Lung microvascular endothelial cell (primary cell): Measurements from ENCODE around the gene DFFB. TPM values are rescaled to one million over a fixed set of nuclear protein-coding genes. Genes with fewer than 3 reads are reported as not detected.

ENCODE experiments used
- DNase-seq, 2 donors: peaks; one replicate each; pipeline versions ENCODE4 v3.0.0 to v3.0.0-alpha.2; 2010; ENCODE audit warnings: low read depth in 2 of 2
- total RNA-seq: library from RNA; depleted of rRNA; stranded (reverse); fragments of >200 nt; gene quantifications from 2 replicates; pipeline ENCODE4 v1.2.1, GENCODE V29; 2014

The DFFB gene
- total RNA-seq, 1 donor from 2014 or later: 7.5 TPM

DNA sequence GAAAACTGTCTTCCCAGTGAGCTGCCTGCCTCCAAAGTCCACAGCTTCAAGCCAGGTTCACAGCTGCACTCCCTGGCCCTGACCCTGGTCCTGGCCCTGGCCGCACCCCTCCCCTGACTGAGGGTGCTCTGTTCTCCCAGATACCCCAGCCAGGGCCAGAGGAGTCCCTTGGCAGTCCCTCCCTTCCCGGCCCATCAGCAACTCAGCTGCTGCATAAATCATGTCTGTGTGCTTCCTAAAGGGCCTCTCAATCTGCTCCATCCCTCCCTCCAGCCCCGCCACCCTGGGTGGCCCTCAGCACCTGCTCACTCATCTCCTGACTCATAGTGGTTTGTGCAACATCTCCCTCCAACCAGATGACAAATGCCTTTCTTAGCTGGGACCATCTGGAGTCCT lies 67.5 kb downstream of the DFFB start:
- no peak for DNase-seq

DNA sequence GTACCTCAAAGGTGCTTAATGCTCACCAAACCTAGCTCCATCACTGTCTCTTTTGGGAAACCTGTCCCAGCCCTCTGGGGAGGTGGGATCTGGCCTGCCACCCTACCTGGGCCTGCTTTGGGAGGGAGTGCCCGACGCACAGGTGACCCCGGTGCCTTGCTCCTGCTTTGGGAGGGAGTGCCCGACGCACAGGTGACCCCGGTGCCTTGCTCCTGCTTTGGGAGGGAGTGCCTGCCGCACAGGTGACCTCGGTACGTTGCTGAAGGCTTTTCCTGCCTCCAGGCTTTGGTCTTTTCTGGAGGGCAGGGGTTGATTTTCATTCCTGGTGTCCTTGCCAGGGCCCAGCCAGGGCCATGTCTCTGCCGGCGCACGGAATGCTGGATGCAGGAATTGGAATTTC lies 68.0 kb downstream of the DFFB start:
- DNase-seq: no peak

- DNase-seq: no peak
Observed at GRCh38 chr1:3925762-3926161, 68.5 kb downstream of the DFFB start.

DNA sequence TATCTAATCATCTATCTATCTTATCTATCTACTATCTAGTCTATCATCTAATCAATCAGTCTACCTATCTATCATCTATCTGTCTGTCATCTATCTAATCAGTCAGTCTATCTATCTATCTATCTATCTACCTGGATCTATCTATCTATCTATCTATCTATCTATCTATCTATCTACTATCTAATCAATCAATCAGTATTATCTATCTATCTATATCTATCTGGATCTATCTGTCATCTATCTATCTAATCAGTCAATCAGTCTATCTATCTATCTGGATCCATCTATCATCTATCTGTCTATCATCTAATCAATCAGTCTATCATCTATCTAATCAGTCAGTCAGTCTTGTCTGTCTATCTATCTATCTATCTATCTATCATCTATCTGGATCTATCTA lies 69.7 kb downstream of the DFFB start:
- no peak for DNase-seq

DNA sequence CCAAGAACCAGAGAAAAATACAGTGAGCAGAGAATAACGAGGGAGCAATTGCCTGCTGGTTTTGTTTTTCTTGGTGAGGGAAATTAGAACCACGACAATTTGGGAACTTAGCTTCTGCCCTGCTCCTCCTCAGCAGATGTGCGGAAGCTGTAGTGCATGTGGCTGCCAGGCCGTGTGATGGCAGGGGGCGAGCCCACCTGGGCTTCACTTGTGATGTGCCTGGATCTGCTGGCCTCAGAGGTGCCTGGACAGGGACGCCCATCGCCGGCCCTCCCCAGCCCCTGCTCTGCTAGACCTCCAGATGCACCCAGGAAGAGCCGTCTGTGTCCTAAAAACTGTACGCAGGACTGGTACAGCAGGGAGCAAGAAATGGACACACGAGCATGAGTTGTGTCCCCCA lies 71.3 kb downstream of the DFFB start:
- no peak for DNase-seq

DNA sequence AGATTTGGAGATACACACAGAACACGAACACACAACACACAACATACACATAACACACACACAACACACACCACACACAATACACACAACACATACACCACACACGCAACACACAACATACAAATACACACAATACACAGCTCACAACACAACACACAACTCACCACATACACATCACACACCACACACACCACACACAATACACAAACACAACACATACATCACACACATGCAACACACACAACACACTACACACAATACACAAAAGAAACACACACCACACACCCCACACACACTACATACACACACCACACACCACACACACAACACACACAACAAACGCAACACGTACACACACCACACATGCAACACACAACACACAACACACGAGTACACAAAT lies 71.8 kb downstream of the DFFB start:
- DNase-seq: no peak

DNA sequence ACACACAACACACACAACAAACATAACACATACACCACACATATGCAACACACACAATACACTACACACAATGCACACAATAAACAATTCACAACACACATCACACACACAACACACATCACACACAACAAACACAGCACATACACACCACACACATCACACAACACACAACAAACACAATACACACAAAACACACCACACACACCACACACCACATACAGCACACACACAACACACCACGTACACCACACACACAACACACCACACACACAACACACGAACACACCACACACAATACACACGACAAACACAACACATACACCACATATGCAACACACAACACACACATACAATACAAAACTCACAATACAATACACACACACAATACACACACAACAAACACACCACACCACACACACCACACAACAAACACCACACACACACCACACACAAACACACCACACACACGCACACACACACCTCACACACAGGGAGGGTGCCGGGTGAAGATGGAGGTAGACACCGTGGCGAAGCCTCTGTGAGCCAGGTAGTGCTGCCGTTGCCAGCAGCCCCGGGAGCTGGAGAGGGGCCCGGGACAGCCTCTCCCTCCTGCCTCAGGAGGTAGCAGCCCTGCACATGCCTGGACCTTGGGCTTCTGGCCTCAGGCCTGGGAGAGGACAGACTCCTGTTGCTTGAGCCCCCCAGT lies 73.2 kb downstream of the DFFB start:
- DNase-seq: no peak

DNA sequence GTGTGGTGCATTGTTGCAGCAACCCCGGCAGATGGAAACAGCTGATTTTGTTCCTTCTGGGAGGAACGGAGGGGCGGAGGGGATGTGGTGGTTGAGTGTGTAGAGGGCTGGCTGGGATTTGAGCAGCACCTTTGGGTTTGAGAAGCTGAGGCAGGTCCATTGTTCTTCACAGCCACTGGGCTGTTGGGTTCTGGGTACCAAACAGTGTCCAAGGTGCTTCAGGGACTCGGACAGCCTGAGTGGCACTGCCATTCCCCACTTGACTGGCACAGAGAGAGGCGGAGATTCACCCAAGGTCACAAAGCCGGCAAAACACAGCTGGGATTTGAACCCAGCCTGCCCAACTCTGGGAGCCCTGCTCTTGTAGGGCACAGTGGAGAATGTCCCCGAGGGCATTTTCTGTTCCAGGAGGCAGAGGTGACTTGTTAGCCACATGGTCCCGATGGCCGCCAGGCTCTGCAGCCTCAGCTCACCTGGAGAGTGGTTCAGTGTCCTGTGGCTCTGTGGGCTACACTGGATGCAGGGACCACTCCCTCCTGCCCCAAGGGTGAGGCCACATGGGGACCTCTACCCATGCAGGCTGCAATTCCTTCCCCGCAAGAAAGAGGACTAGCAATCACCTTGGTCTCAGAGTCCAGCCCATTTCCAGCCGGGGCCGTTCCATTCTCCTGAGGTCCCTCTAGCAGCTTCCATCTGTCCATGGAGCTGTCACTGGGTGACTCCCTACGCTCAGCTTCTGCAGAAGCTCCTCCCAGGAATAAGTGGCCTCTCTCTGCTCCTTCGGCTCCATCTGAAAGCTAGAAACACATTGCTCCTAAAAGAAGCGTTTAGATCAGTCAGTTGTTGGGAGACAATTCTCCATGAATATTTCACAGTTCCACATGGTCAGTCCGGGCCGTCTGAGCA lies 74.0 kb downstream of the DFFB start:
- no peak for DNase-seq

DNA sequence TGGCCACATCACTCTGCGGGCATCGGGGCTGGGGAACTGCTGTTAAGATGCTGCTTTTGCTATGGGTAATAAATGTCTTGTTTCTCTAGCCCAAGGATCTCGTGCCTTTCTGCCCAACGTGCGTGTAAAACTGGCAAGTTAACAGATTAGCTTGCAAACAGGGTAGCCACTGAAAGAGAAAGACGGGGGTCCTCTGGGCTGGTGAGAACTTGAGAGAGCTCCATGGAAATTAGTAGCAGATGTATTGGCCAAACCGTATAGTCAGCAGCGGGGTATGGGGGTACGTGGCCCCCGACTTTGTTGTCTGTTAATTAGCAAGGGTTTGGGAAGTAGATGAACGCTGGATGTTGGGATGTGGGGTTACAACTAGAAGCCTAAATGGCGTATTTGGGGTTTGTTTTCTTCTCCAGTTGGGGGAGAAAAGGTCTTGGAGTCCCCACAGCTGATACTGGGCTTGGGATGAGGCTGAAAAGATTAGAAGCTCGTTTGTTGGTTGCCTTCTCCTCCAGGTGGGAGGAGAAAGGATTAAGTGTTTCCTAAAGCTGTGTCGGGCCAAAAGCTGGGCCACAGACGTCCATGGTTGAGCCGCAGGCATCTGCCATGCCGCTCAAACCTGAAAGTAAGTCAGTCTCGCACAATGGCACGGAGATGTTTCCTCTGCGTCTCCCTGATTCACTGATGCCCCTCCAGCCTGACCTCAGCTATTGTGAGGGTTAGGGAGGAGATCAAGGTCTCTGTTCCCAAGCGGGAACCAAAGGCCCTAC lies 75.1 kb downstream of the DFFB start:
- DNase-seq: no peak

Other genes with a start within 250 kb of the DFFB start
- gene MEGF6, start 246.0 kb upstream of the DFFB start, total RNA-seq: 53.8 and 212 TPM in 2 replicates
- 26.2 and 28.6 TPM in 2 replicates for gene TPRG1L, start 232.5 kb upstream of the DFFB start, total RNA-seq
- 11.1 and 14.7 TPM in 2 replicates for gene WRAP73, start 207.4 kb upstream of the DFFB start, total RNA-seq
- under 0.01 TPM in 1 of 2 replicates, not detected in the other for gene TP73, start 205.0 kb upstream of the DFFB start, total RNA-seq
- gene CCDC27, start 105.0 kb upstream of the DFFB start, total RNA-seq: not detected in 2 replicates
- gene SMIM1, start 84.7 kb upstream of the DFFB start, total RNA-seq: 0.20 and 0.87 TPM in 2 replicates
- 17.2 and 23.2 TPM in 2 replicates for gene LRRC47, start 61.0 kb upstream of the DFFB start, total RNA-seq
- gene CEP104, start 265 bp upstream of the DFFB start, total RNA-seq: 12.6 and 18.7 TPM in 2 replicates
- 22.4 and 24.0 TPM in 2 replicates for gene C1orf174, start 42.8 kb downstream of the DFFB start, total RNA-seq